ENCODE data around the gene KCNQ1. TPM values are rescaled to one million over a fixed set of nuclear protein-coding genes. Genes with fewer than 3 reads are reported as not detected.

Gene KCNQ1
- total and polyA plus RNA-seq, 9 of the 15 experiments (the other 6 are each of a cell fraction or from before 2014, with no cell fraction given), result 0.44 TPM; not detected in 8

DNA sequence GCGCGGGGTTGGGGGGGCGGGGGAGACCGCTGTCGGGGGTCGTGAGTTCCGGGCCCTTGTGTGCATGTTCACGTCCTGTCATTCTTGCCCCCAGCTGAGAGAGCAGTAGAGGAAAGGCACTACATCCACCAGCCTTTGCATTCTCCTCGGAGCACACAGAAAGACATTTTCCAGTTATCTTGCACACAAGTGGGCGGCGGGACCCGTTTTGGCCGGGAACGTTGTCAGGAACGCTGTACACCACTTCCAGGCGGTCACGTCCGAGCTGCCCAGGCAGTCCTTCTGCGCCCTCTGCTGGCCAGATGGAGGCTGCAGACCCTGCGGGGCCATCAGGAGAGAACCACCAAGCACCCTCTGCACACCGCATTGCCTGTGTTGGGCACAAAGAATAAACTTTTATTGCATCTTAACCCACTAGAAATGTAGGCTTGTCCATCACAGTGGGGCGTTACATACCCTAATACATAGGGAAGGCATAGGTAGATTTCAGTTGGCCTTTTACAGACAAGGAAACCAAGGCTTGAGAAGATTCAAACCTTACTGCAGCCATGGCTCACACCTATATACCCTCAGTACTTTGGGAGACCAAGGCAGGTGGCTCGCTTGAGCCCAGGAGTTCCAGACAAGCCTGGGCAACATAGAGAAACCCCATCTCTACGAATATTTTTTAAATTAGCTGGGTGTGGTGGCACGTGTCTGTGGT, 443.6 kb downstream of the KCNQ1 start (continued):
- TF ChIP-seq ZNF121 (CRISPR knock-in tag; conservative IDR thresholded peaks at IDR 0.05) (no peak), SMARCE1 (IDR thresholded peaks at IDR 0.05) (no peak), ZNF561 (CRISPR knock-in tag; conservative IDR thresholded peaks at IDR 0.05) (no peak), CBFA2T3 (IDR thresholded peaks at IDR 0.05) (no peak), RFX5 (IDR thresholded peaks at IDR 0.05; ENCODE audit: low read depth, low read length) (no peak), SMARCA4 (IDR thresholded peaks at IDR 0.05) (no peak), FOXJ2 (tag; IDR thresholded peaks at IDR 0.05) (no peak), CC2D1A (IDR thresholded peaks at IDR 0.05) (peak; percentile 80; the same call in 1 of the 2 replicates), CXXC5 (CRISPR knock-in tag; IDR thresholded peaks at IDR 0.05) (peak; percentile 50; the same call in 1 of the 2 replicates), HDGF (IDR thresholded peaks at IDR 0.05) (peak; percentile 72; the same call in 1 of the 2 replicates), TOE1 (IDR thresholded peaks at IDR 0.05; ENCODE audit: borderline replicate concordance) (no peak), TOE1 (CRISPR knock-in tag; IDR thresholded peaks at IDR 0.05; ENCODE audit: borderline replicate concordance, low read depth) (0 out of 2 replicates have a peak, but pooled peaks have one; percentile 31), POU5F1 (IDR thresholded peaks at IDR 0.05; ENCODE audit: borderline replicate concordance, low read depth, low read length, partially characterized antibody) (no peak), CBX2 (IDR thresholded peaks at IDR 0.05; ENCODE audit: insufficient read depth, low read length, poor library complexity, severe bottlenecking) (no peak), ZNF174 (CRISPR knock-in tag; IDR thresholded peaks at IDR 0.05) (no peak), ZNF445 (CRISPR knock-in tag; IDR thresholded peaks at IDR 0.05; ENCODE audit: low read depth) (no peak), TEAD1 (CRISPR knock-in tag; IDR thresholded peaks at IDR 0.05) (peak in 1 of 2 experiments; percentile 44; a peak in 1 of 4 replicates)
- TF ChIP-seq, protein P1, sequence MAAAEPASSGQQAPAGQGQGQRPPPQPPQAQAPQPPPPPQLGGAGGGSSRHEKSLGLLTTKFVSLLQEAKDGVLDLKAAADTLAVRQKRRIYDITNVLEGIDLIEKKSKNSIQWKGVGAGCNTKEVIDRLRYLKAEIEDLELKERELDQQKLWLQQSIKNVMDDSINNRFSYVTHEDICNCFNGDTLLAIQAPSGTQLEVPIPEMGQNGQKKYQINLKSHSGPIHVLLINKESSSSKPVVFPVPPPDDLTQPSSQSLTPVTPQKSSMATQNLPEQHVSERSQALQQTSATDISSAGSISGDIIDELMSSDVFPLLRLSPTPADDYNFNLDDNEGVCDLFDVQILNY (CRISPR knock-in tag; IDR thresholded peaks at IDR 0.05), result no peak
- TF ChIP-seq, protein P2, sequence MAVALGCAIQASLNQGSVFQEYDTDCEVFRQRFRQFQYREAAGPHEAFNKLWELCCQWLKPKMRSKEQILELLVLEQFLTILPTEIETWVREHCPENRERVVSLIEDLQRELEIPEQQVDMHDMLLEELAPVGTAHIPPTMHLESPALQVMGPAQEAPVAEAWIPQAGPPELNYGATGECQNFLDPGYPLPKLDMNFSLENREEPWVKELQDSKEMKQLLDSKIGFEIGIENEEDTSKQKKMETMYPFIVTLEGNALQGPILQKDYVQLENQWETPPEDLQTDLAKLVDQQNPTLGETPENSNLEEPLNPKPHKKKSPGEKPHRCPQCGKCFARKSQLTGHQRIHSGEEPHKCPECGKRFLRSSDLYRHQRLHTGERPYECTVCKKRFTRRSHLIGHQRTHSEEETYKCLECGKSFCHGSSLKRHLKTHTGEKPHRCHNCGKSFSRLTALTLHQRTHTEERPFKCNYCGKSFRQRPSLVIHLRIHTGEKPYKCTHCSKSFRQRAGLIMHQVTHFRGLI (CRISPR knock-in tag; IDR thresholded peaks at IDR 0.05), result no peak
- TF ChIP-seq, protein P3, sequence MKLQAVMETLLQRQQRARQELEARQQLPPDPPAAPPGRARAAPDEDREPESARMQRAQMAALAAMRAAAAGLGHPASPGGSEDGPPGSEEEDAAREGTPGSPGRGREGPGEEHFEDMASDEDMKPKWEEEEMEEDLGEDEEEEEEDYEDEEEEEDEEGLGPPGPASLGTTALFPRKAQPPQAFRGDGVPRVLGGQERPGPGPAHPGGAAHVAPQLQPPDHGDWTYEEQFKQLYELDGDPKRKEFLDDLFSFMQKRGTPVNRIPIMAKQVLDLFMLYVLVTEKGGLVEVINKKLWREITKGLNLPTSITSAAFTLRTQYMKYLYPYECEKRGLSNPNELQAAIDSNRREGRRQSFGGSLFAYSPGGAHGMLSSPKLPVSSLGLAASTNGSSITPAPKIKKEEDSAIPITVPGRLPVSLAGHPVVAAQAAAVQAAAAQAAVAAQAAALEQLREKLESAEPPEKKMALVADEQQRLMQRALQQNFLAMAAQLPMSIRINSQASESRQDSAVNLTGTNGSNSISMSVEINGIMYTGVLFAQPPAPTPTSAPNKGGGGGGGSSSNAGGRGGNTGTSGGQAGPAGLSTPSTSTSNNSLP (IDR thresholded peaks at IDR 0.05; ENCODE audit: borderline replicate concordance, low read depth, low read length), result no peak
- TF ChIP-seq, protein P4, sequence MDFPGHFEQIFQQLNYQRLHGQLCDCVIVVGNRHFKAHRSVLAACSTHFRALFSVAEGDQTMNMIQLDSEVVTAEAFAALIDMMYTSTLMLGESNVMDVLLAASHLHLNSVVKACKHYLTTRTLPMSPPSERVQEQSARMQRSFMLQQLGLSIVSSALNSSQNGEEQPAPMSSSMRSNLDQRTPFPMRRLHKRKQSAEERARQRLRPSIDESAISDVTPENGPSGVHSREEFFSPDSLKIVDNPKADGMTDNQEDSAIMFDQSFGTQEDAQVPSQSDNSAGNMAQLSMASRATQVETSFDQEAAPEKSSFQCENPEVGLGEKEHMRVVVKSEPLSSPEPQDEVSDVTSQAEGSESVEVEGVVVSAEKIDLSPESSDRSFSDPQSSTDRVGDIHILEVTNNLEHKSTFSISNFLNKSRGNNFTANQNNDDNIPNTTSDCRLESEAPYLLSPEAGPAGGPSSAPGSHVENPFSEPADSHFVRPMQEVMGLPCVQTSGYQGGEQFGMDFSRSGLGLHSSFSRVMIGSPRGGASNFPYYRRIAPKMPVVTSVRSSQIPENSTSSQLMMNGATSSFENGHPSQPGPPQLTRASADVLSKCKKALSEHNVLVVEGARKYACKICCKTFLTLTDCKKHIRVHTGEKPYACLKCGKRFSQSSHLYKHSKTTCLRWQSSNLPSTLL (IDR thresholded peaks at IDR 0.05), result no peak
- TF ChIP-seq, protein P5, sequence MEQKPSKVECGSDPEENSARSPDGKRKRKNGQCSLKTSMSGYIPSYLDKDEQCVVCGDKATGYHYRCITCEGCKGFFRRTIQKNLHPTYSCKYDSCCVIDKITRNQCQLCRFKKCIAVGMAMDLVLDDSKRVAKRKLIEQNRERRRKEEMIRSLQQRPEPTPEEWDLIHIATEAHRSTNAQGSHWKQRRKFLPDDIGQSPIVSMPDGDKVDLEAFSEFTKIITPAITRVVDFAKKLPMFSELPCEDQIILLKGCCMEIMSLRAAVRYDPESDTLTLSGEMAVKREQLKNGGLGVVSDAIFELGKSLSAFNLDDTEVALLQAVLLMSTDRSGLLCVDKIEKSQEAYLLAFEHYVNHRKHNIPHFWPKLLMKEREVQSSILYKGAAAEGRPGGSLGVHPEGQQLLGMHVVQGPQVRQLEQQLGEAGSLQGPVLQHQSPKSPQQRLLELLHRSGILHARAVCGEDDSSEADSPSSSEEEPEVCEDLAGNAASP (IDR thresholded peaks at IDR 0.05), result no peak
